HS-5 (cell line): ENCODE results near the gene CRYGC.
"Not testable (repeated sequence)": the region's sequence is repeated elsewhere in the genome, so short reads cannot be mapped to it uniquely, and the experiment has no call there.

Source experiments
- DNase-seq: peaks from one replicate; pipeline ENCODE4 v3.0.0-alpha.2; 2012; ENCODE audit warnings: low read depth

The CRYGC gene, protein sequence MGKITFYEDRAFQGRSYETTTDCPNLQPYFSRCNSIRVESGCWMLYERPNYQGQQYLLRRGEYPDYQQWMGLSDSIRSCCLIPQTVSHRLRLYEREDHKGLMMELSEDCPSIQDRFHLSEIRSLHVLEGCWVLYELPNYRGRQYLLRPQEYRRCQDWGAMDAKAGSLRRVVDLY

DNA sequence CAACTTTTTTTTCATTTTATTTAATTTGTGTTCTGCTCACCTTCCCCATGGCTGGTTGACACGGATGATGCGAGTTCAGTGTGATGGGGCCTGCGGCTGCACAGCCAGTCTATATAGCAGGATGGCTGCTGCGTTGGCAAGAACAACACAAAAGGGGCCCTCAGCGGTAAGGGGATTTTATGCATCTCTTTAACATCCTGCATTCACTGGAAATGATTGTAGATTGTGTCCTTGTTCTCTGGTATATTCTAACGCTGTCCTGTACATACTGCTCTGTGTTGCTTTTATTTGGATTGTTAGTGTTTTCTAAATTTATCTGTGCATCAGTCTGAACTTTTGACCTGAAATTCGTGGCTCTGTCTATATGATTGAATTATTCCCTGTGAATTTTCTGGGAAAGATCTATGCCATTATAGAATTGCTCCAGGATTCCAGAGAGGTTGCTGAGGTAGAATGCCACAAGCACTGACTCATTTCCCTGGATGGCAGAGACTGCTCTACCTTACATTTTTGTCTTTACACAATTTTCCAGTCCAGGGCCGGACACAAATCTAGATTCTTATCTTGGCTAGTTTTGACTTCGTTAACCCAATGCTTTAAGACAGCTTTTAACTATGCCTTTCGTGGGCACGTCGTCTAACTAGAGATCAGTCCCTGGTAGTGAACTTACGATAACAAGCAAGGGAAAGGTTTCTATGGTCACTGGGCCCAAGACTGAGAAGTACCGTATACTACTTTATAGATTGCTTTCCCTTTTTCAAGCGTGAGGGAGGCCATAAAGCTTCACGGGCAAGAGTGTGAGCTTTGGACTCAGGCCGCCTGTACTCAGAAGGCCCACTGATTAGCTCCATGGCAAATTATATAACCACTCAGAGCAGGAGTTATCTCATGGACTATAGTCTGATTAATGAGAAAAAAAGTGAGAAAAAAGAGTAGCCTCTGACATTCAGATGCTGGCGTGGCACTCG lies at the start of gene CRYGC:
CRYGC (minus strand) TSS at position 85 of the 968 bp plus-strand sequence; CDS start at position 49, 36 bp downstream.
- peak; percentile 8 for DNase-seq

DNA sequence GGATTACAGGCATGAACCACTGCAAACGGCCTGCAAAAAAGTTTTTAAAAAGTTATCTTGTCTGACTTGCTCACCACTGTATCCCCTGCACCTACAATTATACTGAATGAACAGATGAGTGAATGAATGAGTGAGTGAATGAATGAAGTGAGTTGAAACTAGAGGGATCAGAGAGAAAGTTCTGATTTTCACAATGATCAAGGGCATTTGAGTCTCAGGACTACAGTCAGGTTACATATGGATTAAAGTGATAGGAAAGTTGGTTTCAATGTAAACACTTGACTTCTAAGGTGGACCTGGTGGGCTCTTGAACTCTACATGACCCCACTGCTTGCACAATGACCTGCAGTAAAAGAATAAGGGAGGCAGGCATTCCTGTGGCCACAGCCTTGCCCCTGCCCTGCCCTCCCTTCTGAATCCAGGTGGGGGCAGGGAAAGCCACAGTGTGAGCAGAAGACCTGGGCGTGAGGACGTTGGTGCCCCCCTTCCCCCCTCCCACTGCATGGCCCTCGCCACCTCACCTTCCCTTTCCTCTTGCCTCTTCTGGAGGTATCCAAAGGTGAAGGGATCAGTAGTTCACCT lies 49.5 kb upstream of the CRYGC start:
- no peak for DNase-seq

DNA sequence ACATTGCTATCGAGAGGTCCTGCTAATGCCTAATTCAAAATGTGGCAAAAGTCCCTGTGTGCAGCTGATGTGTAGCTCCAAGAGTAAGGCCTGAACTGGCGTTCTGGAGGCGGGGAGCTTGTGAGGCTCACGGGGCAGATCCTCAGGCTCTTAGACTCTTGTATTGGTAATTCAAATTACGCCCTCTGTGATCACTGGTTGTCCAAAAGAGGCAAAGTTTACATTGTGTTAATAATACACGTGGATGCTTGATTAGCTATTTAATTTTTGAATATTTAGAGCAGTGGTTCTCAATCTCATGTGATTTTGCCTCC lies 46.2 kb upstream of the CRYGC start:
- no peak for DNase-seq

DNA sequence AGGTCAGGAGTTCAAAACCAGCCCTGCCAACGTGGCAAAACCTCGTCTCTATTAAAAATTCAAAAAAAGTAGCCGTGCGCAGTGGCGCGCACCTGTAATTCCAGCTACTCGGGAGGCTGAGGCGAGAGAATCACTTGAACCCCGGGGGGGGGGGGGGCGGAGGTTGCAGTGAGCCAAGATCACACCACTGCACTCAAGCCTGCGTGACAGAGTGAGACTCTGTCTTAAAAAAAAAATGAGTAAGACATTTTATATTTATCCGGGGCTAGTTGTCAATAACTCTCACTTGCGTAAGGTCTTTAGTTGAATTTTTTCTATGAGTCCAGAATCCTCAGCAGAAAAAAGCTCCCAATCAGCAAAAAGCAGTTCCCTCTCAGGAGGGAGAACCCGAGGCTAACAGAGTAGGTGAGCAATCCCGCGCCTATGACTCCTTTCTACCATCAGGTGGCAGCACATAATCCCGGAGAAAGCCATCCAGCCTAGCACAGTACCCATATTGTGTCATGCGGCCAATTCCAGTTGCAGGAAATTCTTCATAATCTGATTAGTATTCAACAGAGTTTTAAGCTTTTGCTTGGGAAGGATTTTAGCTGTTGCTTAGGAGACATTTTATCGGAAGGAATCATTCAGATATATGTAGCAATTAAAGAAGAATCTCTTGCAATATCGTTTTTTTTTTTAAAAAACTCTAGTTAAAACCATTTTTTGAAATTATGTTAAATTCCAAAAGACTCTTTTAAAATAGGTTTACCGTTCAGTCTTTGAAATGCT lies 45.6 kb upstream of the CRYGC start:
- DNase-seq = peak; percentile 61

DNA sequence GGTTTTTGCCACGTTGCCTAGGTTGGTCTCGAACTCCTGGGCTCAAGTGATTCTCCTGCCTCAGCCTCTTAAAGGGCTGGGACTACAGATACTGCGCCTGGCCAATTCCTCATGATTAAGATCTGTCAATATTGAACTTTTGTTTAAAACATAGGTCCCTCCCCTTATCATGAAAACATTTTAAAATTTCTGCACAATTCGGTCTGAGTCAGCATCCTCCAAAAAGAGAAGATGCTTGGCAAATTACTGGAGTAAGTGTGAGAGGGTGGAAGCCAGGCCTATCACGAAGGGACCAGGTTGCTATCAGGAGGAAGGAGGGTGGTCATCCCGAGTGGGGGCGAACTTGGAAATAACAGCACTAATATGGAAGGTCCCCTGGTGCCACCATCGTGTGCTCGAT lies 44.5 kb upstream of the CRYGC start:
- DNase-seq = no peak

DNA sequence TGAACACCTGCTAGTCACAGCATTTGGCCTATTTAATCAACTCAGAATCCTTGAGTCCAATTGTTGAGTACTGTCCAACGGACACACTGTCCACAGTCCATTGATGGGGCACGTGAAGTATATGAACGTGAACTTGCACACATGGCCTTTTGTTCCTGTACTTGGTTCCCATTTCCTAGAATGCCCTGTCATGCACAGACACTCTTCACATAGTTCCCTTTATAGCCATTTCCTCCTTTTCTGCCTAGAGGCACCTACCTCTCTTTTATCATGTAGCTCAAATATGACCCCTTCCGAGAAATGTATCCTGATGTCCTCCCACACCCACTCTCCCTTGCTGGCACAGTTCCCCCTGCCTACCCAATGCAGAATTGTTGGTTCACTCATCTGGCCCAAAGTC lies 42.5 kb upstream of the CRYGC start:
- DNase-seq = no peak

DNA sequence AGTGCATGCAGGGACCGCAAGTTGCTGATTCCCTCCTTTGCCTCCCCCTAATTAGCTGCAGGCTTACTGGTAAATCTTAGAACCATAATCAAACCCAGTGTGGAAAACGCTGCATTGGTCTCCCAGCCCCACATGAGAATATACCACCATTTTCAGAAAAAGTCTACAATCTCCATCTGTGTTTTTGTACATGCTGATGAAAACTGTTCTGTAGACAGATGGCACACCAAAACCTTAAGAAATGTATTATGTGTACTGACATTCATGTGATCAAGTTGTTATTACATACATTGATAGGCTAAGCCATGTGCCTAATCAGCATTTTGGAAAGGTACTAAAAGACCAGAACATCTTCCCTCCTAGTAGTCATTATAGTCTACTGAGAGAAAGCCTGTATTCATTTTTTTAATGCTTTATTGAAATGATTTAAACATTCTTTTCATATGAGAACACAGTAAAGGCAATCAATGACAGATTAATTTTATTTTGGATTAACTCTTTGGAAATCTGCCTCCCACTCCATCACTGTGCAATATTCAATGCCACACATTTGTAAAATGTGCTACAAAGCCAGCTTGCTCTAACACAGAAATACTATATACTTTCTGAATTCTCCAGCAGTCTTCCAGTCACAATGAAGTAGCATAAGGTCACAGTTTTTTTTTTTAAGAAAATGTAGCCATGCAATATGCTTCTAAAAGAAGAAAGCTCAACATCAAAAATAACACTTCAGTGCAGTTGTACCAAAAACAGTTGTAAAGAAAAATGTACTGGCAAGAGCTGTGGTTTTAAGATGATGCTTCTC lies 35.5 kb upstream of the CRYGC start:
- no peak for DNase-seq

DNA sequence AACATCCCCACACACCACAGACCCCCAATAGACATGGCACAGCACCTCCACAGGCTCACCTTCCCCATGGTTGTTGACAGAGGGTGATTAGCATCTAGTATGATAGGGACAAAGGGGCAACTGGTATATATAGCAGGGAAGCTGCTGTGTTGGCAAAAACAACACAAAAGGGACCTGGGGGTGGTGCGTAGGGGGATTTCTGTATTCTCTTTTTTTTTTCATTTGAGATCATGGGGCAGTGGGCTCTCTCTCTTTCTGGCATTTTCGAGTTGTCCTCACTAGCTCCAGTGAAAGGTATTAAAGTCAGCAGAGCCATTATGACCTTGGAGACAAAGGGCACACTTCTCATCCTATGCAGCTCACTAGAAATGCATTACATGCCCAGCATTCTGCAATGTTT lies 33.9 kb upstream of the CRYGC start, which contains the start of gene CRYGA:
CRYGA (minus strand) TSS at position 101 of the 400 bp plus-strand sequence; CDS start at position 68, 33 bp downstream.
- no peak for DNase-seq

DNA sequence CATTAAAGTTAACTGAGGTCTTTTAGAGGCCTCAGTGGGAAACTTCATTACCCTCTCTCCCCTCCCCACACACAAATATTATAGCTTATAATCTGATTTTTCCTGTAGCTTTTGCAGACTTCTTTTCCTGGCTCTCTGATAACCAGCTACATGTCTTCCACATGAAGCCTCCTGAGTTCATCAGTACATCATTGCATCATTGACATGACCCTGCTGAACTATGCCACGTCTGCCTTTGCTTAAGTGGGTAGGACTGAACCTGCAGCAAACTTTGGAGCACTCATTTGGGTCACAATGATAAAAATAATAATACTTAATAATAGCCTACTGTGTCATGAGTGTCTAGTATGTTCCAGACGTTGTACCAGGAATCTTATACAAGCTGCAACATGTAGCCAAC lies 26.8 kb upstream of the CRYGC start:
- DNase-seq = no peak

DNA sequence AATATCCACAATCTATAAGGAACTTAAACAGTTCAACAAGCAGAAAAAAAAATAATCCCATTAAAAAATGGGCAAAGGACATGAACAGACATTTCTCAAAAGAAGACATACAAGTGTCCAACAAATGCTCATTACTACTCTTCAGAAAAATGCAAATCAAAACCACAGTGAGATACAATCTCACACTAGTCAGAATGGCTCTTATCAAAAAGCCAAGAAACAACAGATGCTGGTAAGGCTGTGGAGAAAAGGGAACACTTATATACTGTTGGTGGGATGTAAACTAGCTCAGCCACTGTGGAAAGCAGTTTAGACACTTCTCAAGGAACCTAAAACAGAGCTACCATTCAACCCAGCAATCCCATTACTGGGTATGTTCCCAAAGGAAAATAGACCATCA lies 23.5 kb upstream of the CRYGC start:
- DNase-seq = no peak

DNA sequence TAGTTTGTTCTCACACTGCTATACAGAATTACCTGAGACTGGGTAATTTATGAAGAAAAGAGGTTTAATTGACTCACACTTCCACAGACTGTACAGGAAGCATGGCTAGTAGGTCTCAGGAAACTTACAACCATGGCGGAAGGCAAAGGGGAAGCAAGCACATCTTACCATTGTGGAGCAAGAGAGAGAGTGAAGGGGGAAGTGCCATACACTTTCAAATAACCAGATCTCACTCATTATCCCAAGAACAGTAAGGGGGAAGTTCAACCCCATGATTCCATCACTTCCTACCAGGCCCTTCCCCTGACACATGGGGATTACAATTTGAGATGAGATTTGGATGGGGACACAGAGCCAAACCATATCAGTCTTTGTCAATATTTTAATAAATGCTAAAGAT lies 21.3 kb upstream of the CRYGC start:
- no peak for DNase-seq

DNA sequence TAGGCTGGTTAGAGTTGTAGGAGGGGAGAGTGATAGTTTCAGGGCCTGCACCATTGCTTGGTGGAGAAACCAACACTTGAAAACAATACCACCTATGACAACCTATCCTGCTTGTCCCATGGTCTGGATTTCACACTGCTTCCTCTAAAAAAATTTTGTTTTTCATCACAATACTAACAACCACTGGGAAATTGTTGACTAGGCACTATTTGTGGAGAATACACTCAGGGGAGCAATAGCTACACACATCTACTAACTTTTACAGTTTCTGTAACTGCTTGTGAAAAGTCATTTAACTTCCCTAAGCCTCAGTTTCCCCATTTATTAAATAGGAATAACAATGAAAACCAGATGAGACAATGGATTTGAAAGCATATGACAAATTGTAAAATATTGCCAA lies 20.5 kb upstream of the CRYGC start:
- DNase-seq = no peak

DNA sequence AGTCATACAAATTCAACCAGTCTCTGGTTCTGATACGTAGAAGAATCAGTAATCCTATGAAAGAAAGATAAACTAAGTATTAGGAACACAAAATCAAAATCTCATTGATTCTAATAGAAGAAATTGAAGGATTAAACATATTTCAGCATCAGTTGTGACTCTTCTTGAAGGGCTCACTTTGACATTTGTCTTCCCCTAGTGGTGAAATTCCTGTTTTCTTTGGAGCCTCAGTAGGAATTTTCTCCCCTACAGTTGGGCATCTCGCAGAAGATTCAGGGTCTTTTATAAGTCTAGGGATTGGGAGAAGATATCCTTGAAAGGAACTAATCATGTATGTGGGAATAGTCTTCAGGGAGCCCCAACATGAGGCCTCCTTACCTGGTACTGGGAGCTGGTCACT lies 19.2 kb upstream of the CRYGC start:
- DNase-seq = no peak

DNA sequence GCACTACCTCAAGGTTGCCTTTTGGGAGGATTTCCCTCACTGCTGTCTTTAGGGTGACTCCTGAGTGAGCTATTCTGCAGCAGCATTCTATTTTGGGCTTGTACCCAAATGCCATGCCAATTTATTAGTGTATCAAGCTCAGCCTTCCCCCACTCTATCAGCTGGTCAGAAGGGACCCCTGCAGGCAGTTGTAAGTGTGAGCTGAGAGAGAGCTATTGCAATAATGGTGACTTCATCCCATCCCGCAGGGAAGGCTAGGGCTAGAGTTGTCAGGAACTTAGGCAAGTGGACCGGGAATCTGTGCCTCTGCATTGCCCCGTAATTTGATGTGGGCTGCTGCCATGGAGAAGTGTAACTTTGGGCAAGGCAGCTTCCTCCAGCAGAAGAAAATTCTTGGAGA lies 18.1 kb upstream of the CRYGC start:
- no peak for DNase-seq

DNA sequence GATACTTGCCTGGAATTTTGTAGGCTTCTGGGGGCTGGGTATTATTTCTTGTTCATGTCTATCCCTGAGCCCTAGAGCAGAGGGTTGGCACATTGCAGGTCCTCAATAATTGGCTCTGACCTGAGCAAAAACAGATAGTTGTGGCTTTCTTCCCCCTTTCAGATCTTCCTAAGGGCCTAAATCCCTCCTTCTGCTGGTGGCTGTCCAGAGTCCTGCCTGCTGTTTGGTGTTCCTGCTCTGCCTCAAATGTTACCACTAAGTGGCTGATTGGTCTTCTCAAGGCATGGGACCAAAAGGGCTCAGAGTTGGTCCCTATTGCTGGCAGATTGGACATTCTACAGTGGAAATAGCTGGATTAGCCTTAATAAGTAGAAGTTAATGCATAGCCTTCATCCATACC lies 17.4 kb upstream of the CRYGC start:
- DNase-seq = no peak

DNA sequence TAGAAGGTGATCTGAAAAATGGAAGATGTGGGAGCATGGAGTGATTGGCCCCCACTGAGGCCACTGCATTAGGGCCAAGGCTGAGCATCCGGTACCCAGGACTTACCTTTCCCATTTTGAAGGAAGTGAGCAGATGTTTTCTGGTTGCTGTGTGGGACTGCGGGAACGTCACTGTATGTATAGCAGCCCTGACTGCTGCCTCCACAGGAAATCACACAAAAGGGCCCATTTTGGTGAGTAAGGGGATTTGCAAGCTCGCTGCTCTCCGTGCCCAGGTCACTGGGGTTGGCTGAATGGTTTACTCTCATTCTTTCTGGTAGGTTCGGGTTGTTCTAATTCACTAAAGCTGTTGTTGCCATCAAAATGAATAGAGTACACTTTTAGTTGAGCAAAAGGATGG lies 16.4 kb upstream of the CRYGC start, which contains the start of gene CRYGB:
CRYGB (minus strand) TSS at position 153 of the 400 bp plus-strand sequence; CDS start at position 115, 38 bp downstream.
- no peak for DNase-seq

DNA sequence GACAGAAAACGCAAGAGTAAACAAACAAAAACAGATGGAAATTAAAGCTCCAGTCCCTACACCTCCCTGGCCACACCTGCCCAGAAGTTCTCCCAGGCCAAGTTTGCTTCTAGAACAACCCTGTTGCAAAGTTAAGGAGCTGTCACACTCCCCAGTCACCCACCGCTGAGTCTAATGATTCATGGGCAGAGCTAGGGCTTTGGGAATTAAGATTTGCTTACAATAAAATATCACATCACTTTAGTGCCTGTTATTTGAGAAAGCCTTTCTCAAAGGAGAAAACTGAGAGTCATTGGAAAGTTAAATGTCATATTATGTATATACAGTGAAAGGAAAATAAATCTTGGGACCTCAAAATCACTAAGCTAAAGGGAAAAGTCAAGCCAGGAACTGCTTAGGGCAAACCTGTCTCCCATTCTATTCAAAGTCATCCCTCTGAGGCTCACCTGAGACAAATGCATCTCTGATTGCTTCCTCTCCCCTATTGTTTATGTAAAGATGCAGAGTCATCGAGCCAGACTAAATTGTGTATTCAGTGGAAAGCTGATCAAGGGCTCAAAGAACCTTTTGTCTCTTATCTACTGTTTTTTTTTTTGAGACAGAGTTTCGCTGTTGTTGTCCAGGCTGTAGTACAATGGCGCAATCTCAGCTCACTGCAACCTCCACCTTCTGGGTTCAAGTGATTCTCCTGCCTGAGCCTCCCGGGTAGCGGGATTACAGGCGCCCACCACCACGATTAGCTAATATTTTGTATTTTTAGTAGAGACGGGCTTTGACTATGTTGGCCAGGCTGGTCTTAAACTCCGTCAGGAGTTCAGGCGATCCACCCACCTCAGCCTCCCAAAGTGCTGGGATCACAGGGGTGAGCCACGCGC lies 13.5 kb upstream of the CRYGC start:
- no peak for DNase-seq

DNA sequence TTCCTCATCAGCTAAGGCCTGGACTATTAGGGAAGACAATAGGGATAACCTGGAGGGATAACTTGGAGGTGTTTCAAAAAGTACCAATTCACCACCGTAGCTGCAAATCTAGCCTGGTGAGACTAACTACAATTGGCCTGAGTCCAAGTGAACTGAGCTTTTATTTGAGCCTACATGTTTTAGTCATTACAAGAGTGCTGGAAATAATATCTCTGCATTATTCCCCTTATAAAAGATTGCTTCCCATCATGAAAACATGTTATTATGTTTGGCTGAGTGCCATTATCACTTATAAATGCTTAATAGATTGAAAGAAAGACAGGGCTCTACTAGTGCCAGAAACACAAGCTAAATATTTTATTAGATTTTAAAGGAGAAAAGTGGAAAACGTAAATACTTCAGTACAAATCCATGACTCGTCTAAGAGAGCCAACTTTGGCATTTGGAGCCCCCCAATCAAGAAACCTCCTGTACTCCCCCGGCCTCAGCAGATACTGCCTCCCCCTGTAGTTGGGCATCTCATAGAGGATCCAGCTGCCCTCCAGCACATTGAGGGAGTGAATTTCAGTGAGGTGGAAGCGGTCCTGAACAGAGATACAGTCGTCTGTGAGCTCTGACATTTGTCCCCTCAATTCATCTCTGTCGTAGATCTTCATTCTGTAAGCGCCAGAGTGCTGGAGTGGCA lies 12.8 kb upstream of the CRYGC start:
- DNase-seq = no peak

DNA sequence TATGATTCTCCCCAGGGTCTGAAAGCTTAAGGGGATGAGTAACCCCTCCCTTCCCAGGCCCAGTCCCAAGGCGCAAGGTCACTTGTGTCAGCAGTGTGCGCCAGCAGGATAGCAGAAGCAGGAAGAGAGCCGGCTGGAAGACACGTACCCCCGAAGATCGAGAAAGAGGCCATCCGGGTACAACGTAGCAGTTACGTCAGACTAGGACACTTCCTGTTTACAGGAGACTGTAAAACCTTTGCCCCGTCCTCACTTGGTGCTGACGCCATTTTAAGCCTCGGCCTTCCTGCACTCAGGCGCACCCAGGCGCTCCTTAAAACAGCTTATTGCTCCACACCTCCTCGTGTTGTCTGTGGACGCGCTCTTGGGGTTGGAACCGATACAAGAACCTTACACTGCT lies 9.8 kb upstream of the CRYGC start:
- no peak for DNase-seq

DNA sequence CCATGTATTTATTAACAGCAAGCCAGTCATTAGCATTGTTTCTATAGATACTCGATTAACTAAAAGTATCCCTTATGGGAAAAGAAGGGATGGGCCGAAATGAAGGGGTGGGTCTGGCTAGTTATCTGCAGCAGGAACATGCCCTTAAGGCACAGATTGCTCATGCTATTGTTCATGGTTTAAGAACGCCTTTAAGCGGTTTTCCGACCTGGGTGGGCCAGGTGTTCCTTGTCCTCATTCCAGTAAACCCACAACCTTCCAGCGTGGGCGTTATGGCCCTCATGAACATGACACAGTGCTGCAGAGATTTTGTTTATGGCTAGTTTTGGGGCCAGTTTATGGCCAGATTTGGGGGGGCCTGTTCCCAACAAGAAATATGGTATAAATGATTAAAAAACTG lies 8.7 kb upstream of the CRYGC start:
- DNase-seq = not testable (repeated sequence)
